IPS DF 6.9 (cell line): ENCODE measurements around the gene SLC26A3.

Experiments
- DNase-seq: peaks from one replicate; pipeline ENCODE4 v3.0.0-alpha.2; 2013; ENCODE audit warnings: low read depth, low spot score
- H3K27ac ChIP-seq: one replicate; pipeline ENCODE4 v1.5.1; 2013; ENCODE audit warnings: low read length, control low read depth
- H3K27me3 ChIP-seq: 2 replicates; pipeline ENCODE4 v1.6.1; 2013; ENCODE audit warnings: mild to moderate bottlenecking, low read length; ENCODE audit not compliant: control insufficient read depth, insufficient read depth
- H3K36me3 ChIP-seq: 2 replicates; pipeline ENCODE4 v1.6.1; 2013; ENCODE audit warnings: low read length; ENCODE audit not compliant: control insufficient read depth, insufficient read depth
- H3K4me1 ChIP-seq: 2 replicates; pipeline ENCODE4 v1.6.1; 2013; ENCODE audit warnings: low read length; ENCODE audit not compliant: control insufficient read depth, insufficient read depth
- H3K4me3 ChIP-seq: 2 replicates; pipeline ENCODE4 v1.5.1; 2013; ENCODE audit warnings: mild to moderate bottlenecking, low read length
- H3K9me3 ChIP-seq: 2 replicates; pipeline ENCODE4 v1.6.1; 2013; ENCODE audit warnings: low read length, inconsistent platforms; ENCODE audit not compliant: control insufficient read depth, insufficient read depth
- WGBS: extraction: QIAGEN DNeasy Blood & Tissue Kit; methylation state at CpG from one replicate; pipeline ENCODE4 v1.1.7; 2013; ENCODE audit warnings: mixed read lengths, missing lambda C conversion rate; ENCODE audit not compliant: insufficient read length, insufficient coverage; 5-methylcytosine and 5-hydroxymethylcytosine counted together

The SLC26A3 gene

GRCh38 chr7:107767391-107767790, 35.6 kb downstream of the SLC26A3 start:
- no CpG with 5 or more reads among the region's 2 CpGs for WGBS
- Histone ChIP-seq H3K36me3 (no peaks in the 10 kb centered on the region), H3K27ac (no peak overlapping the region), H3K9me3 (no peaks in the 10 kb centered on the region), H3K4me3 (no peak overlapping the region), H3K27me3 (no peaks in the 10 kb centered on the region), H3K4me1 (no peaks in the 10 kb centered on the region)
- no peak for DNase-seq

GRCh38 chr7:107758667-107759066, 44.4 kb downstream of the SLC26A3 start:
- no peak for DNase-seq
- no peaks in the 10 kb centered on the region for H3K9me3 ChIP-seq
- no peaks in the 10 kb centered on the region for H3K4me1 ChIP-seq
- H3K27ac ChIP-seq: no peak overlapping the region
- no peaks in the 10 kb centered on the region for H3K27me3 ChIP-seq
- no peak overlapping the region for H3K4me3 ChIP-seq
- peaks cover 14% of the 10 kb centered on the region for H3K36me3 ChIP-seq
- no CpG with 5 or more reads among the region's 1 CpG for WGBS

GRCh38 chr7:107754642-107755041, 48.4 kb downstream of the SLC26A3 start:
- peaks cover 1% of the 10 kb centered on the region; the same call in 1 of the 2 replicates for H3K4me1 ChIP-seq

GRCh38 chr7:107751113-107751512, 51.9 kb downstream of the SLC26A3 start:
- peaks cover 1% of the 10 kb centered on the region; the same call in 1 of the 2 replicates for H3K4me1 ChIP-seq
- H3K36me3 ChIP-seq: peaks cover 4% of the 10 kb centered on the region; the same call in 1 of the 2 replicates
- H3K9me3 ChIP-seq: no peaks in the 10 kb centered on the region
- H3K27ac ChIP-seq: no peak overlapping the region
- DNase-seq: no peak
- WGBS: no CpG with 5 or more reads among the region's 7 CpGs
- no peaks in the 10 kb centered on the region for H3K27me3 ChIP-seq
- H3K4me3 ChIP-seq: no peak overlapping the region

More at GRCh38 chr7:107754642-107755041, 48.4 kb downstream of the SLC26A3 start:
- WGBS: no CpG with 5 or more reads among the region's 2 CpGs
- Histone ChIP-seq H3K9me3 (no peaks in the 10 kb centered on the region), H3K27me3 (no peaks in the 10 kb centered on the region), H3K4me3 (no peak overlapping the region), H3K36me3 (peaks cover 14% of the 10 kb centered on the region), H3K27ac (no peak overlapping the region)
- DNase-seq: no peak

GRCh38 chr7:107746006-107746405, 57.0 kb downstream of the SLC26A3 start:
- Histone ChIP-seq H3K4me1 (peaks cover 2% of the 10 kb centered on the region; the same call in 1 of the 2 replicates), H3K27ac (no peak overlapping the region), H3K4me3 (no peak overlapping the region), H3K27me3 (no peaks in the 10 kb centered on the region), H3K36me3 (no peaks in the 10 kb centered on the region; the same call in 1 of the 2 replicates), H3K9me3 (no peaks in the 10 kb centered on the region)
- WGBS: no CpG with 5 or more reads among the region's 3 CpGs
- DNase-seq: no peak

GRCh38 chr7:107744345-107744750, 58.7 kb downstream of the SLC26A3 start:
- no peaks in the 10 kb centered on the region for H3K36me3 ChIP-seq
- WGBS: no CpG with 5 or more reads among the region's 22 CpGs
- no peaks in the 10 kb centered on the region for H3K9me3 ChIP-seq
- H3K27me3 ChIP-seq: no peaks in the 10 kb centered on the region
- H3K4me1 ChIP-seq: 0 out of 2 replicates have a peak, but pooled peaks cover 1% of the 10 kb centered on the region
- DNase-seq: no peak
- no peak overlapping the region for H3K27ac ChIP-seq
- peak overlapping the region; percentile 89 for H3K4me3 ChIP-seq

GRCh38 chr7:107743567-107744344, 59.3 kb downstream of the SLC26A3 start, which contains the start of gene CBLL1:
CBLL1 (plus strand) TSS chr7:107744142; CDS start chr7:107744164, 22 bp downstream.
- H3K27me3 ChIP-seq: no peaks in the 10 kb centered on the region
- no peak within 1 kb of the TSS for H3K27ac ChIP-seq
- no peaks in the 10 kb centered on the region for H3K9me3 ChIP-seq
- 0 out of 2 replicates have a peak, but pooled peaks cover 1% of the 10 kb centered on the region for H3K4me1 ChIP-seq
- H3K4me3 ChIP-seq: peak within 1 kb of the TSS; percentile 89
- H3K36me3 ChIP-seq: no peaks in the 10 kb centered on the region
- peak; percentile 87 for DNase-seq
- no CpG with 5 or more reads among the region's 56 CpGs for WGBS

GRCh38 chr7:107742678-107743566, 60.1 kb downstream of the SLC26A3 start:
- no peak overlapping the region for H3K27ac ChIP-seq
- H3K9me3 ChIP-seq: no peaks in the 10 kb centered on the region
- peak overlapping the region; percentile 89; the same call in 1 of the 2 replicates for H3K4me3 ChIP-seq
- WGBS: 100% methylated on average over 2 of the region's 29 CpGs
- no peaks in the 10 kb centered on the region for H3K36me3 ChIP-seq
- DNase-seq: peak; percentile 45
- no peaks in the 10 kb centered on the region for H3K27me3 ChIP-seq
- 0 out of 2 replicates have a peak, but pooled peaks cover 1% of the 10 kb centered on the region for H3K4me1 ChIP-seq

- Histone ChIP-seq H3K27ac (no peak overlapping the region), H3K4me3 (no peak overlapping the region), H3K9me3 (no peaks in the 10 kb centered on the region), H3K27me3 (no peaks in the 10 kb centered on the region), H3K4me1 (no peaks in the 10 kb centered on the region), H3K36me3 (no peaks in the 10 kb centered on the region)
- no peak for DNase-seq
These were observed 74.7 kb downstream of the SLC26A3 start for GRCh38 chr7:107728276-107728675.

- no peak overlapping the region for H3K4me3 ChIP-seq
- no peaks in the 10 kb centered on the region for H3K9me3 ChIP-seq
- no peaks in the 10 kb centered on the region for H3K27me3 ChIP-seq
- WGBS: no CpG with 5 or more reads among the region's 3 CpGs
- H3K27ac ChIP-seq: no peak overlapping the region
- H3K4me1 ChIP-seq: no peaks in the 10 kb centered on the region
- H3K36me3 ChIP-seq: no peaks in the 10 kb centered on the region
- no peak for DNase-seq
These were observed 76.5 kb downstream of the SLC26A3 start for GRCh38 chr7:107726356-107727130.
